ENCODE measurements around the gene ZBTB8OS. TPM values are rescaled to one million over a fixed set of nuclear protein-coding genes. Genes with fewer than 3 reads are reported as not detected.

ZBTB8OS gene
- total and polyA plus RNA-seq, 9 of the 15 experiments (the other 6 are each of a cell fraction or from before 2014, with no cell fraction given), result 54.8 to 230 (median 107) TPM

- TF ChIP-seq ZNF639 (CRISPR knock-in tag; conservative IDR thresholded peaks at IDR 0.05 in 1 of 2, IDR thresholded peaks at IDR 0.05 in 1 of 2) (peak in 1 of 2 experiments; percentile 53; a peak in 2 of 4 replicates), ZNF766 (CRISPR knock-in tag; conservative IDR thresholded peaks at IDR 0.05) (0 out of 2 replicates have a peak, but pooled peaks have one; percentile 34), MED1 (CRISPR knock-in tag; IDR thresholded peaks at IDR 0.05; ENCODE audit: borderline replicate concordance) (no peak), HINFP (tag; conservative IDR thresholded peaks at IDR 0.05; ENCODE audit: low read depth) (no peak), RBM39 (optimal IDR thresholded peaks at IDR 0.05; ENCODE audit: low read depth, low read length) (no peak), STAT6 (CRISPR knock-in tag; IDR thresholded peaks at IDR 0.05) (peak; percentile 85; the same call in 1 of the 2 replicates), CREBBP (IDR thresholded peaks at IDR 0.05; ENCODE audit: low read depth, low read length) (no peak), ZSCAN32 (CRISPR knock-in tag; IDR thresholded peaks at IDR 0.05) (no peak), ZFP91 (CRISPR knock-in tag; IDR thresholded peaks at IDR 0.05) (no peak), CUX1 (CRISPR knock-in tag; IDR thresholded peaks at IDR 0.05) (no peak), L3MBTL2 (IDR thresholded peaks at IDR 0.05) (peak; percentile 28), ARID1B (IDR thresholded peaks at IDR 0.05) (0 out of 2 replicates have a peak, but pooled peaks have one; percentile 29)
Measured at GRCh38 chr1:32695098-32695904, 45.0 kb upstream of the ZBTB8OS start (continued).
